HG03378 (cell line): Measurements from ENCODE around the gene OLFM2.
"Not testable (repeated sequence)": the region's sequence is repeated elsewhere in the genome, so short reads cannot be mapped to it uniquely, and the experiment has no call there.

ENCODE experiments used
- ATAC-seq: cut with Tn5 transposase; IDR thresholded peaks from one replicate; pipeline ENCODE4 v1.9.1; 2021; ENCODE audit warnings: mild to moderate bottlenecking, moderate library complexity; ENCODE audit not compliant: unreplicated experiment

The OLFM2 gene

GRCh38 chr19:9943744-9944143, 7.4 kb upstream of the OLFM2 start:
- ATAC-seq, result no peak

GRCh38 chr19:9941671-9942070, 5.4 kb upstream of the OLFM2 start:
- ATAC-seq, result no peak

GRCh38 chr19:9941231-9941630, 4.9 kb upstream of the OLFM2 start:
- no peak for ATAC-seq

GRCh38 chr19:9940778-9941177, 4.5 kb upstream of the OLFM2 start:
- no peak for ATAC-seq

GRCh38 chr19:9939301-9939913, 3.1 kb upstream of the OLFM2 start:
- ATAC-seq, result no peak

- ATAC-seq, result no peak
Measured at GRCh38 chr19:9937001-9937411, 691 bp upstream of the OLFM2 start.

GRCh38 chr19:9935506-9936325, 599 bp downstream of the OLFM2 start:
- ATAC-seq, result no peak

- ATAC-seq, result no peak
Measured at GRCh38 chr19:9934132-9934950, 2.0 kb downstream of the OLFM2 start.

GRCh38 chr19:9932835-9933234, 3.5 kb downstream of the OLFM2 start:
- ATAC-seq, result no peak

GRCh38 chr19:9931629-9932028, 4.7 kb downstream of the OLFM2 start:
- ATAC-seq, result no peak

GRCh38 chr19:9923440-9923839, 12.9 kb downstream of the OLFM2 start:
- no peak for ATAC-seq

- ATAC-seq, result not testable (repeated sequence)
Measured at GRCh38 chr19:9922782-9923379, 13.4 kb downstream of the OLFM2 start.

GRCh38 chr19:9917321-9917720, 19.0 kb downstream of the OLFM2 start:
- no peak for ATAC-seq

GRCh38 chr19:9916719-9917118, 19.6 kb downstream of the OLFM2 start:
- no peak for ATAC-seq

GRCh38 chr19:9914315-9915207, 21.8 kb downstream of the OLFM2 start:
- no peak for ATAC-seq

- ATAC-seq, result no peak
Measured at GRCh38 chr19:9914001-9914314, 22.4 kb downstream of the OLFM2 start.

- ATAC-seq, result no peak
Measured at GRCh38 chr19:9913237-9914000, 22.9 kb downstream of the OLFM2 start.

- no peak for ATAC-seq
Measured at GRCh38 chr19:9912551-9913236, 23.6 kb downstream of the OLFM2 start.

- no peak for ATAC-seq
Measured at GRCh38 chr19:9911524-9912185, 24.7 kb downstream of the OLFM2 start.
